Activated CD8-positive, alpha-beta memory T cell treated with anti-CD3 and anti-CD28 coated beads for 1 hour (primary cell): ENCODE data around the gene SGK2.

Experiments used
- DNase-seq, 2 donors: peaks; one replicate each; pipeline ENCODE4 v3.0.0-alpha.2; 2020; ENCODE audit warnings: low read depth in 1 of 2; ENCODE audit errors: extremely low read depth in 1 of 2

SGK2 gene

GRCh38 chr20:43558412-43559146 lies at the start of gene SGK2:
TSS of gene SGK2 (plus strand) at chr20:43559027. CDS start at chr20:43566496, 7,469 bp downstream.
- DNase-seq: no peak

DNA sequence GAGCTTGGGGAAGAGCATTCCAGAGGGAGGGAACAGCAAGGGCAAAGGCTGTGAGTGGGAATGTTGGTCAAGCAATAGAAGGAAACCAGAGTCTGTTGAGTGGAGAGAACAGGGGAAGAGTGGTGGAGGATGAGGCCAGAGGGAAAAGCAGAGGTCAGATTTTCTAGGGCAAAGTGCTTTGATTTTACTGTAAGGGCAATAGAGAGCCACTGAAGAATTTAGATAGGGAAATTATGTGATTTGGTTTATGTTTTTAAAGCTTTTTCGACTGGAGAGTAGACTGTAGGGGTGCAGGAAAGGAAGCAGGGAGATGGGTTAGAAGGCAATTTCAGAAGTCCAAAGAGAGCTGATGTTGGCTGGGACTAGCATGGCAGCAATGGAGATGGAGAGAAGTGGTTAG lies 46.9 kb upstream of the SGK2 start:
- DNase-seq: no peak

DNA sequence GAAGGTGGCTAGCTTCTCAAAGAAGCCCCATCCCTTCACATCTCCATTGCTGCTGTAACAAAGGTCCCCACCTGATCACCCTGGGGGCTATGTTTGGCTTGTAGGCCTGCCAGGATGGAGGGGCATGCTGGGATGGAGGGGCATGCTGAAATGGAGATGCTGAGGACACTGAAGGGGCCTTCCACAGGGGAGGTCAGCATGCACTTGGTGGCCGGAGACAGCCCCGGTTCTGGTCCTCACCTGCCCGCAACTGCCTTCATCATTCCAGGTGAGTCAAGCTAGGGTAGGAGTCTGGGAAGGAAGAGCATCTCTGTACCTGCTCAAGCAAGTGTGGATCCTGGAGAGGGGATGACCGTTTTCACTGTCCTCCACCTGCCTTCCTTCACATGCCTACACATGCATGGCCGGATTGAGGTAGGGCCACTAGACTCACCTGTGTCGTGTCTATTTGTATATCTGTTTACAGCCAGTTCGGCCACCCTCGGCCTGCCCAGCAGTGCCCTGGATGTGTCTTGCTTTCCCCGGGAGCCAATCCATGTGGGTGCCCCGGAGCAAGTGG lies 45.4 kb upstream of the SGK2 start:
- DNase-seq: no peak

- peak; percentile 73 to 83 for DNase-seq
Observed at GRCh38 chr20:43513931-43514647, 44.7 kb upstream of the SGK2 start.

DNA sequence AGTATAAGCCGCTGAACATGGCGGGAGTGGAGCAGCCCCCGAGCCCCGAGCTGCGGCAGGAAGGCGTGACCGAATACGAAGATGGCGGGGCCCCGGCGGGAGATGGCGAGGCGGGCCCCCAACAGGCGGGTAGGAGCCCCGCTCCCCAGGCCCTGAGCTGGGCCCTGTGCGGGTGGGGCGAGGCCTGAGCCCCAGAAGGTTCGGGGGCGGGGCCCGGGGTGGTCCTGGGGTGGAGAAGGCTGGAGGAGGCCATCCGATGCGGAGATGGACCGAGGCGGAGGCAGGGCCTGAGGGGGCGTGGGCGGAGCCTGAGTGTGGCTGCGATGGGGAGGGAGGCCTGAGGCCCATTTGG lies 44.2 kb upstream of the SGK2 start:
- DNase-seq: no peak

- no peak for DNase-seq
Observed at GRCh38 chr20:43515628-43516027, 43.2 kb upstream of the SGK2 start.

DNA sequence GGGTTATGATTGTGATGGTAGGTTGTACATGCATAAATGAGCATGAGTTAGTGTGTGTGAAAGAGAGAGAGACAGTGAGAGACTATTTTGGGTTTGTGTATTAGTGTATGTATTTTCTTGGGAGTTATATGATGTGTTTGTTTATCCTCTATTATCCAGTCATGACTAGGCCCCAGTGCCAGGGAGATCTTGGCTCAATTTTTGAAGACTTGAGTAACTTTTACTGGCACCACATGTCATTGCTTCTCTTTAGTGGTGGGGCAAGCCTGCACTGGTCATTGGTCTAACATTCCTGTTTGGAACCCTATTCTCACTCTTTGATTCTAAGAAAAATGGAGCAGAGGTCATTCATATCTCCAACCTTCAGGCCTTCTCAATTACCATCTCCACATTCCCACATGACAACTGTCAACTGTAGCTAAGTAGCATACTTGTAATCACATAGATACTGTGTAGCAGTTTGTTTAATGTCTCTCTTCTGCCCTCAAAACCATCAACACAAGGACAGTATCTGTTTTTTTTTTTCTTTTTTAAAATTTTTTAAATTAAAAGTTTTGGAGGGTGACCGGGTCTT lies 42.5 kb upstream of the SGK2 start:
- DNase-seq: no peak

- no peak for DNase-seq
Observed at GRCh38 chr20:43520074-43520630, 38.7 kb upstream of the SGK2 start.

GRCh38 chr20:43525021-43525420 lies 33.8 kb upstream of the SGK2 start:
- DNase-seq: no peak

DNA sequence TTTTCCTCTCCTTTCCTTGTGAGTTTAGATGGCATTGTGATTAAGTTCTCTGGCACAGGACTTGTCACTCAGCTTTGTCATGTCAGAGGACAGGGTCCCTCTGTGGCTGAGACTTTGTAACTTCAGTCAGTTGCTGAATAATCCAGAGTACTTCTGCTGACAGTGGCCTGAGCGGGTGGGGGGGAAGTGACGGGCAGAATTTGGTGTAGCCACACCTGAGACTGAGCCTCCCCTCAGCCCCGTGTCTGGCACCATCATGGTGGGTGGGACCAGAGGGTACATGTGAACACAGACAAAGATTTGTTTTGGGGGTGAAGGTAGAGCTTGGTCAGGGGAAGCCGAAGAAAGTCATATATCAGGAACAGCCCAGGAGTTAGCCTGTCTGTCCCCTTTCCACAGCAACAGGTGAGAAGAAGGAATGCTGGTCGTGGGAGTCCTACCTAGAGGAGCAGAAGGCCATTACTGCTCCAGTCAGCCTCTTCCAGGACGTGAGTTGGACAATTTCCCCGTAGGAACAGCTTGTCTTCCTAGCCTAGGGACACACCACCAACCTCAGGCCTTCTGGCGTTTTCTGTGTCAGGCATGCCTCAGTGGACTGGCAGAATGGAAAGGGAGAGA lies 30.5 kb upstream of the SGK2 start:
- DNase-seq: no peak

DNA sequence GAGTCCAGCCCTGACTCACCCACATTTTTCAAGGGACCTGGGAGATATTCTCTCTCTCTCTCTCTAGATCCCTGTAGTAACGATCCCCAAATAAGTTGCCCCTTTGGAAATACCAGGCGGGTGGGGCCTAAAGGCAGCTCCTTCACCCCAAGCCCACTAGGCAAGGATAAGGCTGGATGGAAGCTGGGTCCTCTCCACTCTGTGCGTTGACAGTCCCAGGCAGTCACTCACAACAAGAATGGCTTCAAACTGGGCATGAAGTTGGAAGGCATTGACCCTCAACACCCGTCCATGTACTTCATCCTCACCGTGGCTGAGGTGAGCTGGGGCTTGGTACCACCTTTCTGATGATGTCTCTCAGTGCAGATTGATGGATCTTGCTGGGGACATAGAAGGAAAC lies 29.8 kb upstream of the SGK2 start:
- DNase-seq: no peak

GRCh38 chr20:43529457-43530153 lies 29.2 kb upstream of the SGK2 start:
- no peak for DNase-seq

GRCh38 chr20:43530321-43531090 lies 28.3 kb upstream of the SGK2 start:
- DNase-seq: no peak

DNA sequence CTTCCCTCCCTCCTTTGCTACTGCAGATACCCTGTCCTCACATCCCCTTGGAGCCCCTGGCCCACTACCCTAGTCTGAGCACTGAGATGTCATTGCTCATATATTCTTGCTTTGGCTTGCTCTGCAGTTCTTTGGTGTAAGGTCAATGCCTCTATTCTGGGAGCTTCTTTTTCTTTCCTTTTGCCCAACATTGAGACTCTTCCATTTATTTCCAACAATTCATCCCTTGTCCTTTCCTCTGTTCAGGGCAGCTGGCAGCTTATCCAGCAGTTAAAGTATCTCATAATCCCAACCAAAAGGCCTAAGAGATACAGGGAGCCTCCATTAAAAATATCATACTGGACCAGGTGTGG lies 27.8 kb upstream of the SGK2 start:
- DNase-seq: no peak

DNA sequence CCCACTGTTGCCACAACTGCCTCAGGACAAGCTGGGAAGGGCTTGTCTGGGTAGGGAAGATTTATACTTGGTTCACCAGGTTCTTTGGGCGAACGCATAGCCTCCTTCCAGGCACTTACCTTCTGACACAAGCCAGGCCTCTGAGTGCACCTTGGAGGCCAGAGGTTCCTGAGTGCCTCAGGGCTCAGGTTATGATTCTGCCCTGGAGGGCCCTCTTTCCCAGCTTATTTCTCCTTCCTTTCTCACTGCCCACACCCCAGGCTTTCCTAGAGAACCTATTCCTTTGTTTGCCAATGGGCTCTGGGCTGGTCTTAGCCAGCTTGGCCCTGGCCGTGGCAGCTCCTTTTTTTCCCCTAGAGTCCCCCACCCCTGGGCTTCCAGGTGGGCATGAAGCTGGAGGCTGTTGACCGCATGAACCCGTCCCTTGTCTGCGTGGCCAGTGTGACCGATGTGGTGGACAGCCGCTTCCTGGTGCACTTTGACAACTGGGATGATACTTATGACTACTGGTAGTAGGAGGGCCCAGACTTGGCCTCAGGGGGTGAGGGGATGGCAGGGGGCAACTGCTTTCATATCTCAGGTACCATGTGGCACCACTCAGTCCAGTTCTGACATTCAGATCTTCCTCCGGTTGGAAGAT lies 26.3 kb upstream of the SGK2 start:
- no peak for DNase-seq

GRCh38 chr20:43533060-43533459 lies 25.8 kb upstream of the SGK2 start:
- DNase-seq: no peak

GRCh38 chr20:43534016-43534415 lies 24.8 kb upstream of the SGK2 start:
- DNase-seq: no peak

- DNase-seq: no peak
Observed at GRCh38 chr20:43534791-43535350, 24.0 kb upstream of the SGK2 start.

DNA sequence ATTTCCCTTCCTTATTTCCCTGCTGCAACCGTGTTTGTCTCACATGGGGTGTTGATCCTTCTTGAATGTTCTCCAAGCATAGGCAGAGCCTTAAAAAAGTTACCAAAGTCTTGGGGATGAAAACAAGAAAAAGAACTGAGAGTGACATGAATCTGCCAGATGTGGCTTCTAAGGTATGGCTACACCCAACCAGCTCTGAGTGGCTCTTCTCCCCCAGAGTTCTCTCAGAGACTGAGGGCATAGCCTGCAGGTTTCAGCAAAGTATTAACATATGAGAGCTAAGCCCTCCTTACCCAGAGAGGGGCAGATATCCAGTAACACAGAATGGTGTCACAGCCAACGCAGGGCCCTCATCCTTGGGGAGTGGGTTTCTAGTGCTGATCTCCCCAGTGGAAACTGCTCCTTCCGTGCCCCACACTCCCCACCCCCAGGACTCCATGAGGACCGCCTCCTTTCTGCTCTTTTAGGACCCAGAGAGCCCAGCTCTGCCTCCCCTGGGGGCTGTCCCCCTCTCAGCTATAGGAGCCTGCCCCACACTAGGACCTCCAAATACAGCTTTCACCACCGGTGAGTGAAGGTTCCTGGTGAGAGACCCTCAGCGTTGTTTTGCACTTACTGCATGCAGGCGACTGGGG lies 23.3 kb upstream of the SGK2 start:
- DNase-seq: no peak
